ENCODE measurements around the gene TRAPPC2.

DNA sequence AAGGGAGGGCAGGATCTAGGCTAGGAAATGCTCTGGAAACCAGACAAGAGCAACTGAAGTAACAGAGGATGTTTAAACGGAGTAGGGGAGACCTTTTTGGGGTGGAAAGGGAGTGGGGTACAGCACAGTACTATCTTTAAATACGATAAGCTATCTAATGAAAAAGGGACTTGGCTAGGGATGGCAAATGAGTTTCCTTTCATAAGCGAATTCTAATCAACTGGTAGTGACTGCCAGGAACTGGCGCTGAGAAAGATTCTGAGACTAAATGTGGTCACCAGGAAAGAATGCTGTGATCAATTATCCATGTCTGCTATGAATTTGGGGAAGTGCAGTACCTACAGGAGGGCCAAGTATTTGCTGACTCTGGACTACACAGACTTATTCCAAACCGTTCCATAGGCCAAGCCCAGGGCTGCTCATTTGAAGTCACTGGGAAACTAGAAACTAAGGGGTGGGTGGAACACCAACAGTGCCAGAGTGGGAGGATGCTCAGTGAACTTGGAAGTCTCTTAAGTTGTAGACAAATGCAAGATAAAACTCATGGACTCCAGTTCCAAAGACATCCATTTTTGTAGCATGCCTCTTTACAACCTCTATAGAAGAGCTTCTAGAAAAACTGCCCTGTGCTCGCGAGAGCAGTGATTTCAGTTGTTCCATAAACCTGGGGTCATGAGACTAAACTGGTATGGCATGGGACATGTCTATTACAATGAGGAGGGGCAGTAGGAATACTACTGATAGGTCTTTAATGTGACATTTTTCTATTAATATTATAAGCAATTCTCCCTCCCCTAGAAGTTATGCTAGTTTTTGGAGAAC, 2.0 kb downstream of the TRAPPC2 start:
- TF ChIP-seq, protein P1, sequence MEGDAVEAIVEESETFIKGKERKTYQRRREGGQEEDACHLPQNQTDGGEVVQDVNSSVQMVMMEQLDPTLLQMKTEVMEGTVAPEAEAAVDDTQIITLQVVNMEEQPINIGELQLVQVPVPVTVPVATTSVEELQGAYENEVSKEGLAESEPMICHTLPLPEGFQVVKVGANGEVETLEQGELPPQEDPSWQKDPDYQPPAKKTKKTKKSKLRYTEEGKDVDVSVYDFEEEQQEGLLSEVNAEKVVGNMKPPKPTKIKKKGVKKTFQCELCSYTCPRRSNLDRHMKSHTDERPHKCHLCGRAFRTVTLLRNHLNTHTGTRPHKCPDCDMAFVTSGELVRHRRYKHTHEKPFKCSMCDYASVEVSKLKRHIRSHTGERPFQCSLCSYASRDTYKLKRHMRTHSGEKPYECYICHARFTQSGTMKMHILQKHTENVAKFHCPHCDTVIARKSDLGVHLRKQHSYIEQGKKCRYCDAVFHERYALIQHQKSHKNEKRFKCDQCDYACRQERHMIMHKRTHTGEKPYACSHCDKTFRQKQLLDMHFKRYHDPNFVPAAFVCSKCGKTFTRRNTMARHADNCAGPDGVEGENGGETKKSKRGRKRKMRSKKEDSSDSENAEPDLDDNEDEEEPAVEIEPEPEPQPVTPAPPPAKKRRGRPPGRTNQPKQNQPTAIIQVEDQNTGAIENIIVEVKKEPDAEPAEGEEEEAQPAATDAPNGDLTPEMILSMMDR (IDR thresholded peaks at IDR 0.05), result no peak
- TF ChIP-seq POLR2AphosphoS5 (IDR thresholded peaks at IDR 0.05), result no peak
